Keratinocyte (primary cell): Measurements from ENCODE around the gene POP4. TPM values are rescaled to one million over a fixed set of nuclear protein-coding genes. Genes with fewer than 3 reads are reported as not detected.
A peak's percentile ranks its signal among the peaks of the same experiment; 100 is the strongest.

Experiments used
- DNase-seq: peaks from one replicate; pipeline ENCODE4 v3.0.0-alpha.2; 2011; ENCODE audit warnings: low read depth, missing footprints, low spot score
- FAIRE-seq: peaks from 2 replicates; lab custom pipeline; 2011; peaks lifted over from hg19 to GRCh38; lab: Jason Lieb, UNC
- H2AFZ ChIP-seq: 2 replicates; pipeline ENCODE4 v1.6.0; 2012; ENCODE audit warnings: low read length, control low read depth, inconsistent platforms; ENCODE audit not compliant: control insufficient read depth
- H3K27ac ChIP-seq: 2 replicates; pipeline ENCODE4 v1.5.1; 2011; ENCODE audit warnings: low read length; ENCODE audit not compliant: control insufficient read depth, insufficient read depth
- H3K27me3 ChIP-seq: 3 replicates; pipeline ENCODE4 v1.6.0; 2011; ENCODE audit warnings: low read length; ENCODE audit not compliant: control insufficient read depth, insufficient read depth; ENCODE audit errors: extremely low read depth
- H3K36me3 ChIP-seq, 2 experiments: 2 replicates in 1 of 2; 3 replicates in 1 of 2; pipeline ENCODE4 v1.5.1; 2011; ENCODE audit warnings: low read length in 2 of 2, mild to moderate bottlenecking in 1 of 2; ENCODE audit not compliant: control insufficient read depth in 2 of 2, insufficient read depth in 2 of 2; ENCODE audit errors: extremely low read depth in 1 of 2
- H3K4me1 ChIP-seq: 3 replicates; pipeline ENCODE4 v1.5.1; 2011; ENCODE audit warnings: low read length; ENCODE audit not compliant: control insufficient read depth, insufficient read depth; ENCODE audit errors: extremely low read depth
- H3K4me2 ChIP-seq: 3 replicates; pipeline ENCODE4 v1.6.0; 2011; ENCODE audit warnings: low read depth, low read length; ENCODE audit not compliant: control insufficient read depth, insufficient read depth; ENCODE audit errors: extremely low read depth
- H3K4me3 ChIP-seq, 3 experiments: fragments of 200-600 bp in 1 of 3; sonication (generic) in 1 of 3; 2 replicates in 2 of 3; 3 replicates in 1 of 3; pipeline ENCODE4 v1.5.1; 2011 to 2016; ENCODE audit warnings: low read length in 3 of 3, mild to moderate bottlenecking in 3 of 3, control low read depth in 2 of 3, inconsistent platforms in 1 of 3, low read depth in 1 of 3, mixed read lengths in 1 of 3, mixed run types in 1 of 3, moderate library complexity in 1 of 3; ENCODE audit not compliant: control insufficient read depth in 2 of 3, insufficient read depth in 2 of 3; ENCODE audit errors: extremely low read depth in 1 of 3
- H3K79me2 ChIP-seq: 2 replicates; pipeline ENCODE4 v1.6.0; 2012; ENCODE audit warnings: low read length; ENCODE audit not compliant: control insufficient read depth, insufficient read depth
- H3K9ac ChIP-seq: 3 replicates; pipeline ENCODE4 v1.6.0; 2011; ENCODE audit warnings: low read length; ENCODE audit not compliant: control insufficient read depth, insufficient read depth; ENCODE audit errors: extremely low read depth
- H3K9me1 ChIP-seq: 3 replicates; pipeline ENCODE4 v1.6.0; 2011; ENCODE audit warnings: low read length; ENCODE audit not compliant: control insufficient read depth, insufficient read depth; ENCODE audit errors: extremely low read depth
- H3K9me3 ChIP-seq: 2 replicates; pipeline ENCODE4 v1.5.1; 2012; ENCODE audit warnings: low read depth, low read length; ENCODE audit not compliant: control insufficient read depth
- H4K20me1 ChIP-seq: 3 replicates; pipeline ENCODE4 v1.6.0; 2011; ENCODE audit warnings: low read length; ENCODE audit not compliant: control insufficient read depth, insufficient read depth; ENCODE audit errors: extremely low read depth
- CTCF ChIP-seq, 3 experiments: IDR thresholded peaks in 1 of 3; conservative IDR thresholded peaks in 1 of 3; optimal IDR thresholded peaks in 1 of 3; 2 replicates in 2 of 3; 3 replicates in 1 of 3; pipeline versions ENCODE3 to v1.5.1; 2011; ENCODE audit warnings: low read length in 3 of 3, mild to moderate bottlenecking in 3 of 3, moderate library complexity in 2 of 3, control low read depth in 1 of 3, inconsistent platforms in 1 of 3; ENCODE audit not compliant: insufficient read depth in 2 of 3; ENCODE audit errors: extremely low read depth in 1 of 3
- EZH2 ChIP-seq: IDR thresholded peaks from one replicate; pipeline ENCODE4 v1.6.1; 2012; ENCODE audit warnings: inconsistent platforms, mild to moderate bottlenecking, low read length, moderate library complexity
- dilution Hi-C: fragments of 300-500 bp; cut with MboI; formaldehyde crosslinking; loops from one replicate; pipeline ENCODE4 v1.7.0; 2020; ENCODE audit warnings: low sequenced_read_pairs; ENCODE audit not compliant: extremely low pct_ligation_motif_present
- polyA plus RNA-seq, 5 experiments: library from polyadenylated mRNA; depleted of rRNA in 3 of 5; stranded (reverse) in 3 of 5; stranded (forward) in 1 of 5; unstranded in 1 of 5; fragments of >200 nt; gene quantifications; 1 replicate in 1 of 5; 2 replicates in 3 of 5; 3 replicates in 1 of 5; pipeline versions ENCODE4 v1.2.1 to v1.2.3, GENCODE V29; 2011 to 2012; ENCODE audit warnings: missing spikeins in 2 of 5, low read depth in 1 of 5, low replicate concordance in 1 of 5

POP4 gene
- polyA plus RNA-seq, 1 donor (not counting 4 experiments of a cell fraction or from before 2014, with no cell fraction given) = 104 TPM

- dilution Hi-C loops = no loop called here
- no peaks in the 10 kb centered on the region for H4K20me1 ChIP-seq
- H3K9me1 ChIP-seq = no peaks in the 10 kb centered on the region
- peaks cover 18% of the 10 kb centered on the region for H3K27me3 ChIP-seq
- FAIRE-seq (no peak), DNase-seq (no peak)
- no peak overlapping the region for H3K27ac ChIP-seq
- H3K9me3 ChIP-seq = no peaks in the 10 kb centered on the region
- H2AFZ ChIP-seq = no peak overlapping the region
- TF ChIP-seq CTCF (optimal IDR thresholded peaks at IDR 0.05 in 1 of 3, IDR thresholded peaks at IDR 0.05 in 1 of 3, conservative IDR thresholded peaks at IDR 0.05 in 1 of 3; ENCODE audit: extremely low read depth in 1 of 3, insufficient read depth in 2 of 3, low read length in 3 of 3) = no peak
- TF ChIP-seq EZH2 = peak; percentile 10
- H3K4me2 ChIP-seq = no peak overlapping the region
- H3K4me1 ChIP-seq = no peaks in the 10 kb centered on the region
- H3K4me3 ChIP-seq = no peak overlapping the region
- H3K36me3 ChIP-seq = no peaks in the 10 kb centered on the region
- no peak overlapping the region for H3K9ac ChIP-seq
- no peaks in the 10 kb centered on the region for H3K79me2 ChIP-seq
These were observed 8.0 kb upstream of the POP4 start for GRCh38 chr19:29598036-29598435.

GRCh38 chr19:29598496-29598895, 7.6 kb upstream of the POP4 start:
- H3K27ac ChIP-seq = no peak overlapping the region
- H3K9me3 ChIP-seq = no peaks in the 10 kb centered on the region
- no peak for FAIRE-seq
- H3K79me2 ChIP-seq = no peaks in the 10 kb centered on the region
- H3K27me3 ChIP-seq = peaks cover 18% of the 10 kb centered on the region
- no peak overlapping the region for H3K4me3 ChIP-seq
- H3K36me3 ChIP-seq = no peaks in the 10 kb centered on the region
- no peaks in the 10 kb centered on the region for H4K20me1 ChIP-seq
- no peak overlapping the region for H2AFZ ChIP-seq
- H3K9me1 ChIP-seq = no peaks in the 10 kb centered on the region
- DNase-seq = no peak
- no peak overlapping the region for H3K4me2 ChIP-seq
- dilution Hi-C loops = no loop called here
- H3K4me1 ChIP-seq = no peaks in the 10 kb centered on the region
- TF ChIP-seq EZH2 (peak; percentile 1), CTCF (optimal IDR thresholded peaks at IDR 0.05 in 1 of 3, IDR thresholded peaks at IDR 0.05 in 1 of 3, conservative IDR thresholded peaks at IDR 0.05 in 1 of 3; ENCODE audit: extremely low read depth in 1 of 3, insufficient read depth in 2 of 3, low read length in 3 of 3) (no peak)
- no peak overlapping the region for H3K9ac ChIP-seq
